ENCODE measurements around the gene AOC2. TPM values are rescaled to one million over a fixed set of nuclear protein-coding genes. Genes with fewer than 3 reads are reported as not detected.

The AOC2 gene
- total RNA-seq, 1 donor from 2014 or later: 0.44 TPM

DNA sequence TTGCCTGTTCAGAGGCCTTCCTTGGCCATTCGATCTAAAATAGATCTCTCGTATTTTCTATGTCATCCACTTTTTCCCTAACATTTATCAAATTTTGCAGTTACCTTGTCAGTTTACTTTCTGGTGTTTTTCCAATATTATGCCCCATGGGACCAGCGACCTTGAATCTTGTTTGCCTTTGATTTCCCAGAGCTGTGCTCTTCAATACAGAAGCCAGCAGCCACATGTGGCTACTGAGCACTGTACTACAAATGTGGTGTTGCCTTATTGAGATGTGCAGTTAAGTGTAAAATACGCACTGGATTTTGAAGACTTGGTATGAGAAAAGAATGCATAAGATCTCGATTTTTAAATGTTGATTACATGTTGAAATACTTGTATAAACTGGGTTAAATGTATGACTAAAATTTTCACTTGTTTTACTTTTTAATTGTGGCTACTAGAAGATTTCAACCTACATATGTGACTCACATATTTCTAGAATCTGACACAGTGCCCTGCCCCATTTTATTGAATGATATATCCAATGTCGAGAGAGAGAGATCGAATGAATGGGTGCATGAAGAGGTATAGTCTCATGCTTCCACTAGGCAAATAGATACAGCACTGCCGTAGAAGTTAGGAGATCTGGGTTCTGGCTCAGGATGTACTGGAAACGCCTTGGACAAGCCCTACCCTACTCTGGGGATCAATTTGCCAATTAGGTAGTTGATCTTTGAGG, 12.0 kb upstream of the AOC2 start:
- H3K27me3 ChIP-seq (ENCODE audit: low read depth): no peaks in the 10 kb centered on the region
- peak overlapping the region; percentile 90 for H3K27ac ChIP-seq (replicated peaks)
- peak overlapping the region; percentile 86 for H3K4me3 ChIP-seq
- intact Hi-C loops (cut with micrococcal nuclease): no loop called here
- no peak for DNase-seq
- H3K4me1 ChIP-seq: peaks cover 32% of the 10 kb centered on the region
- TF ChIP-seq, protein P1, sequence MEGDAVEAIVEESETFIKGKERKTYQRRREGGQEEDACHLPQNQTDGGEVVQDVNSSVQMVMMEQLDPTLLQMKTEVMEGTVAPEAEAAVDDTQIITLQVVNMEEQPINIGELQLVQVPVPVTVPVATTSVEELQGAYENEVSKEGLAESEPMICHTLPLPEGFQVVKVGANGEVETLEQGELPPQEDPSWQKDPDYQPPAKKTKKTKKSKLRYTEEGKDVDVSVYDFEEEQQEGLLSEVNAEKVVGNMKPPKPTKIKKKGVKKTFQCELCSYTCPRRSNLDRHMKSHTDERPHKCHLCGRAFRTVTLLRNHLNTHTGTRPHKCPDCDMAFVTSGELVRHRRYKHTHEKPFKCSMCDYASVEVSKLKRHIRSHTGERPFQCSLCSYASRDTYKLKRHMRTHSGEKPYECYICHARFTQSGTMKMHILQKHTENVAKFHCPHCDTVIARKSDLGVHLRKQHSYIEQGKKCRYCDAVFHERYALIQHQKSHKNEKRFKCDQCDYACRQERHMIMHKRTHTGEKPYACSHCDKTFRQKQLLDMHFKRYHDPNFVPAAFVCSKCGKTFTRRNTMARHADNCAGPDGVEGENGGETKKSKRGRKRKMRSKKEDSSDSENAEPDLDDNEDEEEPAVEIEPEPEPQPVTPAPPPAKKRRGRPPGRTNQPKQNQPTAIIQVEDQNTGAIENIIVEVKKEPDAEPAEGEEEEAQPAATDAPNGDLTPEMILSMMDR (IDR thresholded peaks at IDR 0.05; ENCODE audit: borderline replicate concordance): no peak
- H3K9me3 ChIP-seq (replicated peaks): no peaks in the 10 kb centered on the region
- peaks cover 28% of the 10 kb centered on the region for H3K36me3 ChIP-seq

DNA sequence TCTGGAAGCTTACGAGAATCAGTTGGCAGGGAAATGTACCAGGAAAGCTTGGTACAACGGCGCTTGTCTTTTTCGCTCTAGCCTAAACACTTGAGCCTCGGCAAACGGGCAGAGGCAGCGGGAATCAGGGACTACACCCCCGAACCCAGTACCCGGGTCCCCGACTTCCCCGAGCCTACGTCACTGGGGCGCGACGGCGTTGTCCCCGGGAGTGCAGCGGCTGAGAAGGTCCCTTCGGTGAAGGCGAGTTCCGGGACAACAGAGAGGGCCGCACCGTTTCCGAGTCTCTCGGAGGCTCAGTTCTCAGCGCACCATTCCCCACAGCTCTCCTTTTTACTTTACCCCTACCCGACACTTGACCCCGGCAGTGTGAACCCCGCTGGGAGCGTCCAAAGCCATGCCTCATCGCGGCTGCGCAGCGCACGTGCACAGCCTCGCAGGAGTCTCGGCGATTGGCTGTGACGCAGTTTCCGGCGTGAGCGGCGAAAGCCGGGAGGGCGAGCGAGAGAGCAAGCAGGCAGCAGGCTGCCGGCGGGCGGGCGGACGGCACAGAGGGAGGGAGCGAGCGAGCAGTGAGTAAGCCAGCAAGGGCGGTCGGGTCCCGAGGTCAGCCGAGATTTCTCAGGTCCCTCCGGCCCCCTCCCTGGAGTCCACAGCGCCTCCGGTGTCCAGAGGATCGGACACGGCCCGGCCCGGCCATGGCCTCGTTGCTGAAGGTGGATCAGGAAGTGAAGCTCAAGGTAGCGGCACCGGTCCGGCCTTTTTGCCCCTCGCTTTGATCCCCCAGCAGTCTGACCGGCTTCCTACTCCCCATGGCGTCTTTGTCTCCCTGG, 11.2 kb upstream of the AOC2 start, which contains the start of gene PSME3:
Gene PSME3, plus strand, starts transcription at position 464 of the 833 bp plus-strand sequence. Its CDS starts 235 bp downstream, at position 699.
- Histone ChIP-seq H3K4me1 (peaks cover 32% of the 10 kb centered on the region), H3K27me3 (ENCODE audit: low read depth) (no peaks in the 10 kb centered on the region), H3K27ac (replicated peaks) (peak within 1 kb of the TSS; percentile 90), H3K4me3 (peak within 1 kb of the TSS; percentile 86), H3K9me3 (replicated peaks) (no peaks in the 10 kb centered on the region), H3K36me3 (peaks cover 36% of the 10 kb centered on the region)
- TF ChIP-seq, protein P1 (IDR thresholded peaks at IDR 0.05; ENCODE audit: borderline replicate concordance): no peak
- intact Hi-C loops (cut with micrococcal nuclease): no loop called here
- peak; percentile 91 for DNase-seq

DNA sequence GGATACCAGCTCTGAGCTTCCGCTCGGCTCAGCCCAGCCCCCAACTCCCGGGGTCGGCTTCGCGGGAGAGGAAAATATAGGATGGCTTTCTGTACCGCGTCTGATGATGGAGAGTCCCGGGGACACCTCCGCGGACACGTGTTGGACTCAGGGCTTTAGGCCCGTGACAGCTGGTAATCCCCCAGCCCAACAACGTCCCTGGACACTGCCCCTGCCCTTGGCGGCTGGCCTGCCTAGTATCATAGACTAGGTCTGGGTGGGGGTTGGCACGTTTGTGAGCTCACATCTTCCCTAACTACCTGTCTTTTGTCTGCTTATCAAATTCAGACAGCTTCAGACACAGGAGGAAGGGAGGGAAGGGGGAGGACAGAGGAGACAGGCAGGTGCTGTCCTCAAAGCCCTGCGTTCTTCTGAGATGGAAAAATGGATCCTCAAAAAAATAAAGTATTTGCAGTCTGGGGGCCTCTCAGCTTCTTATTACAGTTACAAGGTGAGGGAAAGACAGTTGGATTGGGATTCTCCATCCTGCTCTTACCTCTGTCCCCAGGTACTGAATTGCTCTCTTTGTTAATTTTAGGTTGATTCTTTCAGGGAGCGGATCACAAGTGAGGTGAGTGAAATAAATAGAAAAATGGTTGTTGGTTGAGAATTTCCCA, 10.5 kb upstream of the AOC2 start:
- H3K36me3 ChIP-seq: peaks cover 43% of the 10 kb centered on the region
- no peak for DNase-seq
- intact Hi-C loops (cut with micrococcal nuclease): no loop called here
- H3K27me3 ChIP-seq (ENCODE audit: low read depth): no peaks in the 10 kb centered on the region
- H3K9me3 ChIP-seq (replicated peaks): no peaks in the 10 kb centered on the region
- peak overlapping the region; percentile 86 for H3K4me3 ChIP-seq
- peak overlapping the region; percentile 90 for H3K27ac ChIP-seq (replicated peaks)
- H3K4me1 ChIP-seq: peaks cover 32% of the 10 kb centered on the region
- TF ChIP-seq, protein P1 (IDR thresholded peaks at IDR 0.05; ENCODE audit: borderline replicate concordance): no peak

DNA sequence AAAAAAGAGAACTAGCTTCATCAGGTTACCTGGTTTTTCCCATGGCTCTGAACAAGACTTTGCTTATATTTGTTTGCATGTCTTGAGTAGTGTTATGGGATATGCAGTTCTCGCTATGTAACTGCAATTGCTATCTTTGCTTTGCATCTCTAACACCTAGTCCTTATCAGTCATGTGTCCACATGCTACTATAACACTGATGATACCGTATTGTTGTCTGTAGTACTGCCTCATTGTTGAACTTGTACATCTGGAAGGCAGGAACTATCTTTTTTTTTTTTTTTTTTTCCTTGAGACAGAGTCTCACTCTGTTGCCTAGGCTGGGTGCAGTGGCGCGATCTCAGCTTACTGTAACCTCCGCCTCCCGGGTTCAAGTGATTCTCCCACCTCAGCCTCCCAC, 8.6 kb upstream of the AOC2 start:
- no peak overlapping the region for H3K27ac ChIP-seq (replicated peaks)
- H3K9me3 ChIP-seq (replicated peaks): no peaks in the 10 kb centered on the region
- H3K36me3 ChIP-seq: peaks cover 62% of the 10 kb centered on the region
- H3K27me3 ChIP-seq (ENCODE audit: low read depth): no peaks in the 10 kb centered on the region
- peaks cover 32% of the 10 kb centered on the region for H3K4me1 ChIP-seq
- DNase-seq: no peak
- intact Hi-C loops (cut with micrococcal nuclease): no loop called here
- TF ChIP-seq, protein P1 (IDR thresholded peaks at IDR 0.05; ENCODE audit: borderline replicate concordance): no peak
- H3K4me3 ChIP-seq: no peak overlapping the region

DNA sequence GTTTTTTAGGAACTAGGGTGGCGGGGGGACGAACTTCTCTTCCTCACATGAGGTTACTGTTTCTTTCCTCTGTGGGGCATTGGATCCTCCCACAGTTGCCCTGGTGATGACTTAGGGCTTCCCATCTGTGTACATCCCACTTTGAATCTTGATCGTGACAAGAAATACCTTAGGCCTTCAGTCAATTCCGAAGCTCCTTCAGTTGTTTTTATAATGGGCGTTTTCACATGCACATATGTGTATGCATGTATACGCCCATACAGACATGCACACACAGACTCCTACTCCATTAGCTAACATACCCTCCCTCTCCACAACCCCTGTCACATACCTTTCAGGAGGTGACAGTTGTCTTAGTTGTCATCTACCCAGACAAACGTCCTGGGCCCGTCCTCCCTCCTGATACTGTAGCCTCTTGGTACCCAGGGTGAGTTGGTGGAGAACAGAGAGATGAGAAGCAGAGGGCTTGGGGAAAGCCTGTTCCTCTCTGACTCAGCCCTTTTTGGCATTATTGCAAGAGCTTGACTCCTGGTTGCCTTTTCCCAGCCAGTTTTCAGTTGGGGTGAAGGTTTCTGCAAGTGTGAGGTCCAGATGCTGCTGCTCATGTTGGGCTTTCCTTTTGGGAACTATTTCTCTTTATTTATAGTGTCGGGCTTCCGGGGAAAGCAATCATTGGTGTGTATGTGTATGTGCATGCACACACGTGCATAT, 2.2 kb upstream of the AOC2 start:
- H3K4me1 ChIP-seq: peaks cover 19% of the 10 kb centered on the region
- H3K9me3 ChIP-seq (replicated peaks): no peaks in the 10 kb centered on the region
- no peak overlapping the region for H3K4me3 ChIP-seq
- no peaks in the 10 kb centered on the region for H3K27me3 ChIP-seq (ENCODE audit: low read depth)
- TF ChIP-seq, protein P1 (IDR thresholded peaks at IDR 0.05; ENCODE audit: borderline replicate concordance): no peak
- intact Hi-C loops (cut with micrococcal nuclease): loop anchor here (2.0 kb wide), 1 partner anchor 89 kb away; no protein-coding TSS in a partner anchor
- no peak overlapping the region for H3K27ac ChIP-seq (replicated peaks)
- no peak for DNase-seq
- H3K36me3 ChIP-seq: peaks cover 85% of the 10 kb centered on the region
